Measurements from ENCODE around the gene PRKAG3. TPM values are rescaled to one million over a fixed set of nuclear protein-coding genes. Genes with fewer than 3 reads are reported as not detected.
A peak's percentile ranks its signal among the peaks of the same experiment; 100 is the strongest.

The PRKAG3 gene
- total RNA-seq, 4 donors from 2014 or later: 0.32 TPM; not detected in 3

DNA sequence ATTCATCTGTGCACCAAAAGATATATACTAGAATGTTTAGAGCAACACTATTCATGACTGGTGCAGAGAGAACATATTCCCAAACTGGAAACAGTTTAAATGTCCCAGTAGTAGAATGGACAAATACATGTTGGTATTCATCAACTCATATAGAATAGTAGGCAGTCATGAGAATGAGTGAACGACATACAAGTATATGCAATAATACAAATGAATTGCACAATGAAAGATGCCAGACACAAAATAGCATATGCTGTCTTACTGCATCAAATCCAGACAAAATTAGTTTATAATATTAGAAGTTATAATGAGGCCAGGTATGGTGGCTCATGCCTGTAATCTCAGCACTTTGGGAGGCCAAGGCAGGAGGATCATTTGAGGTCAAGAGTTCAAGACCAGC, 8.3 kb upstream of the PRKAG3 start:
- TF ChIP-seq, protein P1, sequence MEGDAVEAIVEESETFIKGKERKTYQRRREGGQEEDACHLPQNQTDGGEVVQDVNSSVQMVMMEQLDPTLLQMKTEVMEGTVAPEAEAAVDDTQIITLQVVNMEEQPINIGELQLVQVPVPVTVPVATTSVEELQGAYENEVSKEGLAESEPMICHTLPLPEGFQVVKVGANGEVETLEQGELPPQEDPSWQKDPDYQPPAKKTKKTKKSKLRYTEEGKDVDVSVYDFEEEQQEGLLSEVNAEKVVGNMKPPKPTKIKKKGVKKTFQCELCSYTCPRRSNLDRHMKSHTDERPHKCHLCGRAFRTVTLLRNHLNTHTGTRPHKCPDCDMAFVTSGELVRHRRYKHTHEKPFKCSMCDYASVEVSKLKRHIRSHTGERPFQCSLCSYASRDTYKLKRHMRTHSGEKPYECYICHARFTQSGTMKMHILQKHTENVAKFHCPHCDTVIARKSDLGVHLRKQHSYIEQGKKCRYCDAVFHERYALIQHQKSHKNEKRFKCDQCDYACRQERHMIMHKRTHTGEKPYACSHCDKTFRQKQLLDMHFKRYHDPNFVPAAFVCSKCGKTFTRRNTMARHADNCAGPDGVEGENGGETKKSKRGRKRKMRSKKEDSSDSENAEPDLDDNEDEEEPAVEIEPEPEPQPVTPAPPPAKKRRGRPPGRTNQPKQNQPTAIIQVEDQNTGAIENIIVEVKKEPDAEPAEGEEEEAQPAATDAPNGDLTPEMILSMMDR (IDR thresholded peaks at IDR 0.05): no peak
- TF ChIP-seq POLR2A (IDR thresholded peaks at IDR 0.05): no peak
- intact Hi-C loops (cut with DNase I; ENCODE audit: low total_unique reads): loop anchor here (10.0 kb wide), 1 partner anchor 115 kb away; no protein-coding TSS in a partner anchor
- 88 to 92% methylated on average over 1 of the region's 1 CpG for WGBS, 2 donors
- H3K4me3 ChIP-seq (ENCODE audit: low read depth, poor library complexity, severe bottlenecking): no peak overlapping the region
- DNase-seq (ENCODE audit: low spot score in 2 of 2): no peak

DNA sequence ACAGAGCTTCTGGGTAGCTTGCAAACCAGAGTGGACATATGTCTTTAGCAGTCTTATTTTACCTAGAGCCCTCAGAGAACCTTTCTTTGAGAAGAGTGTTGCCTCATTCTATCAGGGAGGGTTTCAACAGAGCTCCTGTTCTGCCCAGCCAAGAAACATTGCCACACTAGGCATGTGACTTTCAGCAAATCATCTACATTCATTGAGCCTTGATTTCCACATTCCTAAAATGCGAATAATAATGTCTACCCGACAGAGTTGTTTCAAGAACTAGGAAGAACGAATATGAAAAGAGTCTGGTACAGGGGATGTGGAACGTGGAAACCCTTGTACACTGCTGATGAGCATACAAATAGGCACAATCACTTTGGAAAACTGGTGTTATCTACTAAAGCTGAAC, 7.8 kb upstream of the PRKAG3 start:
- DNase-seq (ENCODE audit: low spot score in 2 of 2): peak in 1 of 2 donors; percentile 75
- WGBS, 2 donors: 60 to 67% methylated on average over 4 of the region's 4 CpGs
- intact Hi-C loops (cut with DNase I; ENCODE audit: low total_unique reads): no loop called here

DNA sequence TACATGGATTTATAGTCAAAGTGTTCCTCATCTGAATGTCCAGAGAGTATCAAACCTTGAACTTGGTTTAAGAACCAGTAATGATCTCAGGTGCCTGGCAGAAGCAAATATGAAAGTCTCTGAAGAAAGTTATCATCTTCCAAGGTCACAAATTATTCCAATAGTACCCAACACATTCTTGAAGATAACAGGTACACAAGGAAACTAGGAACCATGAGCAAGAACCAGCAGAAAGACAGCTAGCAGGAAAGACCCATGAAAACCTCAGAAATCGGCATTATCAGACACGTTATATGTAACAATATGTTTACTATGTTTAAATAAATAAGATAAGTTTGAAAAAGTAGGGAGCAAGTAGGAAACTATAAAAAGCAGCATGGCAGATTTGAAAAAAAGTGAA, 5.9 kb upstream of the PRKAG3 start:
- no peak overlapping the region for H3K4me3 ChIP-seq (ENCODE audit: low read depth, poor library complexity, severe bottlenecking)
- DNase-seq (ENCODE audit: low spot score in 2 of 2): no peak
- TF ChIP-seq POLR2A (IDR thresholded peaks at IDR 0.05): no peak
- TF ChIP-seq, protein P1 (IDR thresholded peaks at IDR 0.05): no peak
- 92% methylated on average over 2 of the region's 2 CpGs for WGBS, 2 donors
- intact Hi-C loops (cut with DNase I; ENCODE audit: low total_unique reads): no loop called here

More for the DNA sequence above, 7.8 kb upstream of the PRKAG3 start:
- H3K4me3 ChIP-seq (ENCODE audit: low read depth, poor library complexity, severe bottlenecking): no peak overlapping the region
- TF ChIP-seq, protein P1 (IDR thresholded peaks at IDR 0.05): no peak
- no peak for TF ChIP-seq POLR2A (IDR thresholded peaks at IDR 0.05)

DNA sequence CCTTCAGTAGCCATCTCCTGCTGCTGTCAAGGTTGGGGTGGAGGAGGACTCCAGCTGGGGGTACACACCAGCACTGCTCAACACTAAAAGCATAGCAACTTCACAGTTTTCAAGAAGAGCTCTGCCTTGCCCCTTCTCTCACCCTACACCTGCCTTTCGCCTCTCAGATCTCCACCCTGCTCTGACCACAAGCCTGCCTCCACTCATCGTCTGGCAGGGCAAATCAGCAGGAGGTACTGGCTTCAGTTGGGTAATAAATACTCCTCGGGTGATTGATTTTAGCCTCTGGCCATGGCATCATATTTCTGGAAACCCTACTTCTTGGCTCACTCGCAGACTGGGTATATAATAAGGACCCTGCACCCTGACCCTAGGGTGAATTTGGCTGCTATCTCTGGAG, 3.1 kb upstream of the PRKAG3 start:
- intact Hi-C loops (cut with DNase I; ENCODE audit: low total_unique reads): no loop called here
- TF ChIP-seq POLR2A (IDR thresholded peaks at IDR 0.05): no peak
- peak in 1 of 2 donors; percentile 45 for DNase-seq (ENCODE audit: low spot score in 2 of 2)
- no peak overlapping the region for H3K4me3 ChIP-seq (ENCODE audit: low read depth, poor library complexity, severe bottlenecking)
- 46 to 57% methylated on average over 4 of the region's 4 CpGs for WGBS, 2 donors

DNA sequence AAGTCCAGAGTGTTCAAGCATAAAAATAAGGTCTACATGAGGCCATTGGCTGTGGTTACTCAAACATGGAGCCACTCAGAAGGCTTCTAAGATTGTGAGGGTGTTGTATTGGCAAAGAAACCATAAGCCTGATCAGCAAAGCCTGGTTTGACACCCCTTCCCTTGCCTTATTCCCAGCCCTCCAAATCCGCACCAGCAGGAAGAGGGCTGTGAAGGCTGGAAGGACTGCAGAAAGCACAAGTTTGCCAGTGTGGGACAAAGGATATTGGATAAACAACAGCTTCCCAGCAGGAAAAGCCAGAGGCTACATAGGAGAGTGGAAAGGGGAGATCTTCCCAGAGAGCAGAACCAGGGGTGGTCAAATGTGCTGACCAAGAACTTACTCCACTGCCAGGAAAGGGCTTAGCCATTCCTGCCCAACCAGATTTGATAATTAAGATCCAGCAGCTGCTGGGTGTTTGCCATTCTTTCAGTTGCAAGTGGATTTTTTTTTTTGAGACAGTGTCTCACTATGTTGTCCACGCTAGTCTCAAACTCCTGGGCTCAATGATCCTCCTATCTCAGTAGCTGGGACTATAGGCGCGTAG, 1.5 kb upstream of the PRKAG3 start:
- intact Hi-C loops (cut with DNase I; ENCODE audit: low total_unique reads): no loop called here
- peak in 1 of 2 donors; percentile 32 for DNase-seq (ENCODE audit: low spot score in 2 of 2)
- no peak overlapping the region for H3K4me3 ChIP-seq (ENCODE audit: low read depth, poor library complexity, severe bottlenecking)
- WGBS, 2 donors: 66 to 70% methylated on average over 4 of the region's 4 CpGs
- TF ChIP-seq POLR2A (IDR thresholded peaks at IDR 0.05): no peak
- TF ChIP-seq, protein P1 (IDR thresholded peaks at IDR 0.05): no peak

DNA sequence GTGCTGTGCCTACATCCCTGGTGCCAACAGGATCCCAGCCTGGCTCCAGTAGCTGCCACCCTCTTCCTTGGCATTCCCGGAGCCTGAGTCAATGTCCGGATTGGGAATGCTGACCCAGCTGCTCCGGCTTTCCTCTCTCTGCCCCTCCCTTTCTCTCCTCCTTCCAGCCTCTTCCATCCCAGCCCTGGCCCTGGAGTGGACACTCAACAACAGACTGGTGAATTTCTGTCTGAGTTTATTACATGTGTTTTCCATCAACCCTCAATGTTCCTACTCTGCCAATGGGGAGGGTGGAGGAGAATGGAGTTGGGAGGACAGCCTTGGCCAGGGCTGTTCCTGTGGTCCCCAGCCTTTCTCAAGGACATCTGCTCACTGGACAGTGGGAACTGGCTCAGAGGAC, 917 bp upstream of the PRKAG3 start:
- TF ChIP-seq POLR2A (IDR thresholded peaks at IDR 0.05): no peak
- TF ChIP-seq, protein P1 (IDR thresholded peaks at IDR 0.05): no peak
- no peak overlapping the region for H3K4me3 ChIP-seq (ENCODE audit: low read depth, poor library complexity, severe bottlenecking)
- peak; percentile 49 to 85 for DNase-seq (ENCODE audit: low spot score in 2 of 2)
- 41 to 60% methylated on average over 3 of the region's 3 CpGs for WGBS, 2 donors
- intact Hi-C loops (cut with DNase I; ENCODE audit: low total_unique reads): no loop called here
